H7 (cell line): Measurements from ENCODE around the gene PLEKHM3. TPM values are rescaled to one million over a fixed set of nuclear protein-coding genes. Genes with fewer than 3 reads are reported as not detected.

Source experiments
- DNase-seq: peaks from one replicate; pipeline ENCODE4 v3.0.0; 2012
- H3K27me3 ChIP-seq: 2 replicates; pipeline ENCODE4 v1.6.0; 2011; ENCODE audit warnings: mild to moderate bottlenecking, low read length; ENCODE audit not compliant: control insufficient read depth, insufficient read depth
- H3K36me3 ChIP-seq: replicated peaks from 2 replicates; pipeline ENCODE4 v1.5.1; 2011; ENCODE audit warnings: low read length; ENCODE audit not compliant: control insufficient read depth, insufficient read depth
- H3K4me3 ChIP-seq: 2 replicates; pipeline ENCODE4 v1.5.1; 2011; ENCODE audit warnings: low read depth, mild to moderate bottlenecking, control low read depth, low read length, moderate library complexity; ENCODE audit not compliant: insufficient read depth
- total RNA-seq: library from RNA; depleted of rRNA; stranded (reverse); fragments of >200 nt; shearing (Covaris generic); gene quantifications from 2 replicates; pipeline ENCODE4 v1.2.3, GENCODE V29; 2014

Gene PLEKHM3
- total RNA-seq, 1 experiment from 2014 or later = 5.3 TPM

DNA sequence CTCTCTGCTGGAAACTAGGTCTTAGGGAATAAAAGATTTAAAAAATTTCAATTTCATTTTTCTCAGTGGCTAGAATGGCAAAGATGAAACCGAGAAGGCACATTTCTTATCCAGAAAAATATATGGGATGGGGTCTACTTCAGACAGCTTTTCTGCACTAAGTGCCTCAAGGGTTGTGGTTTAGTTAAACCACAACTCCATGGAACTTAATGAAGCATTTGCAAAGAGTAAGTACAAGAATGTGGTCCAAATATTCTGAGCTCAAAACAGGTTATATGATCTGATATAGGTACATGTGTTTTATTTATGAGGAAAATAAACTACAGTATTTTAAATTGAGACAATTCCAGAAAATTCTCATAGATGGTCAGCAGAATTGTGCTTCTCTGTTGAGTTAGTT, 153.8 kb downstream of the PLEKHM3 start:
- no peaks in the 10 kb centered on the region for H3K36me3 ChIP-seq
- H3K27me3 ChIP-seq = no peaks in the 10 kb centered on the region
- DNase-seq = no peak
- H3K4me3 ChIP-seq = no peak overlapping the region

DNA sequence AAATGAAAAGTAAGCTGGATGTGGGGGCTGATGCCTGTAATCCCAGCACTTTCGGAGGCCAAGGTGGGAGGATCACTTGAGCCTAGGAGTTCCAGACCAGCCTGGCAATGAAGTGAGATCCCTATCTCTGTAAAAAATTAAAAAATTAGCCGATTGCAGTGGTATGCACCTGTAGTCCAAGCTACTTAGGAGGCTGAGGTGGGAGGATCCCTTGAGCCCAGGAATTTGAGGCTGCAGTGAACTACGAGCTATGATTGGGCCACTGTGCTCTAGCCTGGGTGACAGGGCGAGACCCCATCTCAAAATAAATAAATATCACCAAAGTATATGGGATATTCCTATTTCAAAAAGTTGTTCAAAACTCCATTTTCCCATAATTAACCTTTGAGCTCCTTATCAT, 154.5 kb downstream of the PLEKHM3 start:
- H3K36me3 ChIP-seq = no peaks in the 10 kb centered on the region
- no peaks in the 10 kb centered on the region for H3K27me3 ChIP-seq
- H3K4me3 ChIP-seq = no peak overlapping the region
- DNase-seq = no peak

- H3K27me3 ChIP-seq = no peaks in the 10 kb centered on the region
- no peaks in the 10 kb centered on the region for H3K36me3 ChIP-seq
- no peak for DNase-seq
- no peak overlapping the region for H3K4me3 ChIP-seq
Observed at GRCh38 chr2:207869784-207870778, 155.2 kb downstream of the PLEKHM3 start.

- Histone ChIP-seq H3K27me3 (no peaks in the 10 kb centered on the region), H3K4me3 (no peak overlapping the region), H3K36me3 (no peaks in the 10 kb centered on the region)
- DNase-seq = no peak
Observed at GRCh38 chr2:207868855-207869596, 156.3 kb downstream of the PLEKHM3 start.

DNA sequence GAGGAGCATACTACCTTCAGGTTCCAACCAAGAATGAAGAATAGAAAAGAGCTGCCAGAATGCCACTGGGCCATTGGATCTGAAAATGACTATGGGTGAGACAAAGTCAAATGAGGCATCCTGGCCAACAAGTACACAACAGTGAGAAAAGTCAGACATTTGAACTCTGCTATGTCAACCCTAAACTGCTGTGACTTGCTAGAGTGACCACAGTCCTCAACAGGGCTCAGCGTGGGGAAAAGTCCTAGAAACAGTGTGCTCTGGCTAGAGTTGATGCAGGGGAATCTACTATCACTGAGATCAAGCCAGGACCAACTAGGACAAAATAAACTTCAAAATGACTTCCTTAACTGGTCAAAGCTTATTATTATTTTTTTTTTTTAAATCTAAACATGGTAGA, 157.4 kb downstream of the PLEKHM3 start:
- Histone ChIP-seq H3K36me3 (no peaks in the 10 kb centered on the region), H3K4me3 (no peak overlapping the region), H3K27me3 (no peaks in the 10 kb centered on the region)
- no peak for DNase-seq

- Histone ChIP-seq H3K27me3 (no peaks in the 10 kb centered on the region), H3K36me3 (no peaks in the 10 kb centered on the region), H3K4me3 (no peak overlapping the region)
- DNase-seq = no peak
Observed at GRCh38 chr2:207867056-207867455, 158.3 kb downstream of the PLEKHM3 start.

GRCh38 chr2:207865210-207865609, 160.1 kb downstream of the PLEKHM3 start:
- DNase-seq = no peak
- H3K27me3 ChIP-seq = no peaks in the 10 kb centered on the region
- no peak overlapping the region for H3K4me3 ChIP-seq
- no peaks in the 10 kb centered on the region for H3K36me3 ChIP-seq

DNA sequence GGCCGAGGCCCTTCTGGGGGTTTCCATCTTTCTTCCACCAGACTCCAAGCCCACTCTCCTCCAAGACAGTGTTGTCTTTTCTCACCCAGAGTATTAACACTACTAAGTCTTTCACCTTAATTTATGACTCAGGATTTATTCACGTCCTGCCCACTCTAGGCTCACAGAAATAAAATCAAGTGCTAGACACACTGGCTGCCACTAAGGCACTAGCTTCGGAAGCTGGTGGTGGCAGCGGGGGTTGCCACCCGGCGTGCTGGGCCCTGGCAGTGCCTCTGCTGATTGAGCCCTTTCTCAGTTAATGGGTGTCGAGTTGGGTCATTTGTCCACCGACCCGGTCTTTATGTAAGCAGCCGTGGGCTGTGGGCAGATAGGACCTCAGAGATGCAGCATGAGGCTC, 162.0 kb downstream of the PLEKHM3 start:
- DNase-seq = no peak
- Histone ChIP-seq H3K27me3 (no peaks in the 10 kb centered on the region), H3K4me3 (no peak overlapping the region), H3K36me3 (no peaks in the 10 kb centered on the region)

GRCh38 chr2:207861789-207862188, 163.5 kb downstream of the PLEKHM3 start:
- Histone ChIP-seq H3K27me3 (no peaks in the 10 kb centered on the region), H3K36me3 (no peaks in the 10 kb centered on the region), H3K4me3 (no peak overlapping the region)
- no peak for DNase-seq

DNA sequence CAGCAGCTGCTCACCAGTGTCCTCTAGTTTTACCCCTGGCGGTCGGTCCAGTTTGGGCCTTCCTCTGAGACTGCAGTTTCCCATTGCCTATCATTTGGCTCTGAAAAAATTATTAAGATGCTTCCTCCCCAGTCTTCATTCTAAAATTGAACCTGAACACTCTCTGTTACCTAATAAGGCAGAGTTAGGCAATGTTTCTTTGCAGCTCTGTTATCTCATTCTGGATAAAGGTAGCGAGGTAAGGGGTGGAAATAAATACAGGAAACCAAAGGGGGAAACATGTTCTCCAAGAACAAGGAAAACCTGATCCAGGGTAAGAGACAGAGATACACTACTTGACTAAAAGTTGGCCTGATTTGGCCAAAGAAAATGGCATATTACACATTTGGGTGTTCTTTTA, 164.6 kb downstream of the PLEKHM3 start:
- H3K4me3 ChIP-seq = no peak overlapping the region
- no peaks in the 10 kb centered on the region for H3K36me3 ChIP-seq
- H3K27me3 ChIP-seq = no peaks in the 10 kb centered on the region
- DNase-seq = no peak

DNA sequence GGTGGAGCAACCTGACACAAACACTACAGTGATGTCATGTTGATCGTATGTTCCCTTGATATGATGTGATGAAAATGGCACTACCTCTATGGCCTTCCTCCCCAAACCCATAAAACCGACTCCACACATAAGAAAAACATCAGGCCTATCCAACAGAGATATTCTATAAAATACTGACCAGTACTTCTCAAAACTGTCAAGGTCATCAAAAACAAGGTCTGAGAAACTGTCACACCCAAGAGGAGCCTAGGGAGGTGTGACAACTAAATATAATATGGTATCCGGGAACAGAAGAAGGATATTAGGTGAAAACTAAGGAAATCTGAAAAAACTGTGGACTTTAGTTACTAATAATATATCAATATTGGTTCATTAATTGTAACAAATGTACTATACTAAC, 169.7 kb downstream of the PLEKHM3 start:
- DNase-seq = no peak
- Histone ChIP-seq H3K36me3 (no peaks in the 10 kb centered on the region), H3K27me3 (no peaks in the 10 kb centered on the region), H3K4me3 (no peak overlapping the region)

DNA sequence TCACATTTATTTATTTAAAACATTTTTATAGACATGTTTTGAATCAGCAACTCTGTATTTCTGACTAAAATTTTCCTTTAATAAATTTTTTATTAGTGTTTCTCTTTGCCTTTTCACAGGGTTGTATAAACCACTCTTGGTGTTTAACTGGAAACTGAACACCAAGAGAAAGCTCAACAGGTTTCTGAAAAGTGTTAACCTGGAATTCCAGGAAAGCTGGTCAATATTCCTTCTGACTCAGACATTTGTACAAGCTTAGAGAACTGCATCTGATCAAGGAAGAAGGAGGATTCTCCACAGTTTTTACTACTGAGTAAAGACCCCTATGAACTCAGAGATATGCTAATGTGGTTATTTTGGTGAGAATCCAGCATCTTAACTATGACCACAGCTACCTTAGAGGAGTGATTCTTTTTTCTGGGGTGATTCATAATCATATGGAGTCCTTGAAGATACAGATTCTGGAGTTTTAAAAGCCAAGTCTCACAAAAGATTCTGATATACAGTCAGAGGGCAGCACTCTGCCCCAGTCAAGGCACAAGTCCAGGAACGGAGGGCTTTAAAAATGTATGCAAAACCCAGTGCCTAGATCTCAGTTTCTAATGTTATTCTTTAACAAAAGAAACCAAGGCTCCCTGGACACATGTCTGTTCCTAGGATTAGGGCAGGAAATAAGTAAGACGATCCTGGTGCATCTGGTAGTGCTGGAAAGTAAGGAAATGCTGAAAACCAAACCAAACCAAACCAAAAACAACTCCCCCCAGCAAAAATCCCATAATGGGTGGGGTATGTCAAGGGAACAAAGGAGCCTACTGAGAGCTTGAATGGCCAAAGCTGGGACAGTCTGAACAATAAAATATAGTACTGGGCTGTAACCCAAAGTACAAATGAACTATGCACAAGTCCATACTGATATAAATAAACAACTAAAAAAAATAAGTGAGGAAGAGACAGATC, 170.6 kb downstream of the PLEKHM3 start:
- Histone ChIP-seq H3K4me3 (no peak overlapping the region), H3K27me3 (no peaks in the 10 kb centered on the region), H3K36me3 (no peaks in the 10 kb centered on the region)
- DNase-seq = no peak

- DNase-seq = no peak
Observed at GRCh38 chr2:207852791-207853190, 172.5 kb downstream of the PLEKHM3 start.

DNA sequence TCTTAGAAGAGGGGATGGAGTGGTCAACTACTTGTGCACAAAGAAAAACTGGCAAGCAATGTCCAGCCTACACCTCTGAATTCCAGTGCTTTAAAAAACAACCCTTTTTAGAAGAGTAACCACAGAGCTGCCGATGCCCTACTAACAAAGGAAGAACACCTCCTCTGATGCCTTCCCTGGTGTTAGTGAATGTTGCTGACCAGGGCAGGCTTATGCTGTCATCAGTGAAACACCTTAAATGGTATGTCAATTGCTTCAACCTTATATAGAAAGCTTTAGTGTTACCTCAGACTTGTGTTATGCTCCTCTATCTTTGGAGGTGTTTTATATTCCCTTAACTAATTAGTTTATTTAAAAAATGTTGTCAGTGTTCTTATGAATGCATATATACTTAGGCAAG, 175.9 kb downstream of the PLEKHM3 start:
- H3K4me3 ChIP-seq = no peak overlapping the region
- no peak for DNase-seq
- H3K27me3 ChIP-seq = no peaks in the 10 kb centered on the region
- H3K36me3 ChIP-seq = no peaks in the 10 kb centered on the region

More at GRCh38 chr2:207852791-207853190, 172.5 kb downstream of the PLEKHM3 start:
- Histone ChIP-seq H3K4me3 (no peak overlapping the region), H3K36me3 (no peaks in the 10 kb centered on the region), H3K27me3 (no peaks in the 10 kb centered on the region)
